ENCODE data around the gene ATP6AP1. TPM values are rescaled to one million over a fixed set of nuclear protein-coding genes. Genes with fewer than 3 reads are reported as not detected.

ATP6AP1 gene
- total and polyA plus RNA-seq, 2 experiments from 2014 or later: 37.7 to 52.1 TPM

- Histone ChIP-seq H3K4me3 (no peak overlapping the region), H3K27ac (ENCODE audit: low read depth) (no peak overlapping the region), H3K9me2 (ENCODE audit: insufficient read depth) (no peaks in the 10 kb centered on the region), H2AFZ (no peak overlapping the region), H3K4me1 (ENCODE audit: insufficient read depth) (no peaks in the 10 kb centered on the region), H3K27me3 (ENCODE audit: insufficient read depth) (no peaks in the 10 kb centered on the region), H4K20me1 (replicated peaks; ENCODE audit: insufficient read depth) (no peaks in the 10 kb centered on the region; the same call in 1 of the 2 replicates), H3F3A (replicated peaks; ENCODE audit: low read depth) (no peaks in the 10 kb centered on the region), H3K4me2 (no peak overlapping the region), H3K36me3 (ENCODE audit: insufficient read depth) (no peaks in the 10 kb centered on the region), H3K79me2 (replicated peaks; ENCODE audit: insufficient read depth) (no peaks in the 10 kb centered on the region)
- no peak for TF ChIP-seq CTCF (conservative IDR thresholded peaks at IDR 0.05; ENCODE audit: low read depth in 2 of 2)
- no peak for TF ChIP-seq REST (IDR thresholded peaks at IDR 0.05; ENCODE audit: unreplicated experiment)
- no peak for TF ChIP-seq POLR2AphosphoS5 (IDR thresholded peaks at IDR 0.05; ENCODE audit: low read depth)
- TF ChIP-seq JUNB (IDR thresholded peaks at IDR 0.05; ENCODE audit: unreplicated experiment): no peak
- H3K9me3 Mint-ChIP-seq: no peaks in the 10 kb centered on the region
- no peak overlapping the region for H3K4me3 Mint-ChIP-seq
- ATAC-seq: no peak
- H3K27me3 Mint-ChIP-seq (ENCODE audit: insufficient read depth, low read depth, poor library complexity): peaks cover 2% of the 10 kb centered on the region
- no peak overlapping the region for H3K27ac Mint-ChIP-seq
- H3K4me1 Mint-ChIP-seq: no peaks in the 10 kb centered on the region
- H3K36me3 Mint-ChIP-seq (ENCODE audit: low read depth): peaks cover 3% of the 10 kb centered on the region; the same call in 2 of the 3 replicates
- DNase-seq (ENCODE audit: low spot score): no peak
Observed at GRCh38 chrX:154468217-154468616, 39.7 kb downstream of the ATP6AP1 start.

- no peaks in the 10 kb centered on the region; the same call in 1 of the 2 replicates for H4K20me1 ChIP-seq (replicated peaks; ENCODE audit: insufficient read depth)
- H3K36me3 Mint-ChIP-seq (ENCODE audit: low read depth): peaks cover 6% of the 10 kb centered on the region
- no peaks in the 10 kb centered on the region for H3K4me1 ChIP-seq (ENCODE audit: insufficient read depth)
- H3K9me3 Mint-ChIP-seq: no peaks in the 10 kb centered on the region
- H3K4me1 Mint-ChIP-seq: no peaks in the 10 kb centered on the region
- no peak overlapping the region for H3K27ac Mint-ChIP-seq
- no peaks in the 10 kb centered on the region for H3F3A ChIP-seq (replicated peaks; ENCODE audit: low read depth)
- H3K79me2 ChIP-seq (replicated peaks; ENCODE audit: insufficient read depth): no peaks in the 10 kb centered on the region
- DNase-seq (ENCODE audit: low spot score) (no peak), ATAC-seq (no peak)
- H3K4me3 Mint-ChIP-seq: no peak overlapping the region
- H3K9me2 ChIP-seq (ENCODE audit: insufficient read depth): no peaks in the 10 kb centered on the region
- no peak overlapping the region for H2AFZ ChIP-seq
- H3K36me3 ChIP-seq (ENCODE audit: insufficient read depth): no peaks in the 10 kb centered on the region
- H3K4me2 ChIP-seq: no peak overlapping the region
- H3K27ac ChIP-seq (ENCODE audit: low read depth): no peak overlapping the region
- peaks cover 4% of the 10 kb centered on the region for H3K27me3 Mint-ChIP-seq (ENCODE audit: insufficient read depth, low read depth, poor library complexity)
- H3K27me3 ChIP-seq (ENCODE audit: insufficient read depth): no peaks in the 10 kb centered on the region
- H3K4me3 ChIP-seq: no peak overlapping the region
- no peak for TF ChIP-seq NANOG (IDR thresholded peaks at IDR 0.05; ENCODE audit: borderline replicate concordance)
- no peak for TF ChIP-seq CTCF (conservative IDR thresholded peaks at IDR 0.05; ENCODE audit: low read depth in 2 of 2)
- no peak for TF ChIP-seq CREB1 (CRISPR knock-in tag; IDR thresholded peaks at IDR 0.05; ENCODE audit: low read depth)
- TF ChIP-seq STAT1 (IDR thresholded peaks at IDR 0.05; ENCODE audit: unreplicated experiment): no peak
- TF ChIP-seq, protein P1, sequence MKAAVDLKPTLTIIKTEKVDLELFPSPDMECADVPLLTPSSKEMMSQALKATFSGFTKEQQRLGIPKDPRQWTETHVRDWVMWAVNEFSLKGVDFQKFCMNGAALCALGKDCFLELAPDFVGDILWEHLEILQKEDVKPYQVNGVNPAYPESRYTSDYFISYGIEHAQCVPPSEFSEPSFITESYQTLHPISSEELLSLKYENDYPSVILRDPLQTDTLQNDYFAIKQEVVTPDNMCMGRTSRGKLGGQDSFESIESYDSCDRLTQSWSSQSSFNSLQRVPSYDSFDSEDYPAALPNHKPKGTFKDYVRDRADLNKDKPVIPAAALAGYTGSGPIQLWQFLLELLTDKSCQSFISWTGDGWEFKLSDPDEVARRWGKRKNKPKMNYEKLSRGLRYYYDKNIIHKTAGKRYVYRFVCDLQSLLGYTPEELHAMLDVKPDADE (IDR thresholded peaks at IDR 0.05): no peak
- no peak for TF ChIP-seq ZNF331 (CRISPR knock-in tag; IDR thresholded peaks at IDR 0.05; ENCODE audit: low read depth)
Observed at GRCh38 chrX:154469114-154469513, 40.6 kb downstream of the ATP6AP1 start.
